CD4-positive, alpha-beta T cell treated with Interleukin-2 at 100 ng/mL for 4 hours (primary cell): ENCODE data around the gene ZFR2.
"Not testable (repeated sequence)": the region's sequence is repeated elsewhere in the genome, so short reads cannot be mapped to it uniquely, and the experiment has no call there.

Experiments used
- DNase-seq: peaks from one replicate; pipeline ENCODE4 v3.0.0-alpha.2; 2020; ENCODE audit warnings: low spot score

The ZFR2 gene

DNA sequence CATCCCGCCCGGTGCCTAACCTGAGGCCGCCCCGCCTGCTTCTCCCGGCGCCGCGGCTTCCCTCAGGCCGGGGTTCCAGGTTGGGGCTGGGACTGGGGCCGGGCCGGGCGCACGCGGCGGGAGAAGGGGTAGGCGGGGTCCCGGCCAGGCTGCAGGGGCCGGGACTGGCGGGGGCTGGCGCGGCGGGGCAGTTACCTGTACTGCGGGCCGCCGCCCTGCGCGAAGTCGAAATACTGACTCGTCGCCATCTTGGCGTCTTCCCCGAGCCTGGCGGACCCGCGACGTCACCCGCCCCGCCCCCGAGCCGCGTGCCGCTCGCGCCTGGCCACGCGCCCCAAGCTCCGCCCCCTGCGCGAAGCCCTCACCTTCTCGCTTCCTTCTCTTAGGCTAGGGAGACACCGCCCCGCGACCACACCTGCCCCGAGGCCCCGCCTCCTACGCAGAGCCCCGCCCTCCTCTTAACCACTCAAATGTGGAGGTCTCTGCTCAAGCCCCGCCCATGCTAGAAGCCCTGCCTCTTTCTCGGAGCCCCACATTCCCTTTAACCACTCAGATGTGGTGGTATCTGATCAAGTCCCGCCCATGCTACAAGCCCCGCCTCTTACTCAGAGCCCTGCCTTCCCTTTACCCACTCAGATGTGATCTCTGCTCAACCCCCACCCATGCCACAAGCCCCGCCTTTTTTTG is at the start of gene ZFR2:
Gene ZFR2 (minus strand): TSS at position 269 of the 687 bp plus-strand sequence. CDS start 21 bp downstream, at position 248.
- DNase-seq, result no peak

DNA sequence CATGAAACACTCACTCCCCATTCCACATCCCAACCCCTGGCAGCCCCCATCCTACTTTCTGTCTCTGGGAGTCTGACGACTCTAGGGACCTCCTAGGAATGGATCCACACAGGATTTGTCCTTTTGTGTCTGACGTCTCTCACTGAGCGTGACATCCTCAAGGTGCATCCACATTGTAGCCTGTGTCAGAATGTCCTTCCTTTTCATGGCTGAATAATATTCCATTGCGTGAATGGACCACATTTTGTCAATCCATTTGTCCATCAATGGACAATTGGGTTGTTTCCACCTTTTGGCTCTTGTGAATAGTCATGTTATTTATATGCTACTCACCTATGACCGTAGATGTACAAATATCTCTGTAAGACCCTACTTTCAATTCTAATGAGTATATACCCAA is 47.2 kb upstream of the ZFR2 start:
- DNase-seq, result no peak

DNA sequence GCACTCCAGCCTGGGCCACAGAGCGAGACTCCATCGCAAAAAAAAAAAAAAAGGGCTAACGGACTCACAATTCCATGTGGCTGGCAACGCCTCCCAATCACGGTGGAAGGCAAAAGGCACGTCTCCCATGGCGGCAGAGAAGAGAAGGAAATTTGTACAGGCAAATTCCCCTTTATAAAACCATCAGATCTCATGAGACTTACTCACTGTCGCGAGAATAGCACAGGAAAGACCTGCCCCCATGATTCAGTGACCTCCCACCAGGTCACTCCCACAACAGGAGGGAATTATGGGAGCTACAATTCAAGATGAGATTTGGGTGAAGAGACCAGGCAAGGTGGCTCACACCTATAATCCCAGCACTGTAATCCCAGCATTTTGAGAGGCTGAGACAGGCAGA is 45.4 kb upstream of the ZFR2 start:
- no peak for DNase-seq

DNA sequence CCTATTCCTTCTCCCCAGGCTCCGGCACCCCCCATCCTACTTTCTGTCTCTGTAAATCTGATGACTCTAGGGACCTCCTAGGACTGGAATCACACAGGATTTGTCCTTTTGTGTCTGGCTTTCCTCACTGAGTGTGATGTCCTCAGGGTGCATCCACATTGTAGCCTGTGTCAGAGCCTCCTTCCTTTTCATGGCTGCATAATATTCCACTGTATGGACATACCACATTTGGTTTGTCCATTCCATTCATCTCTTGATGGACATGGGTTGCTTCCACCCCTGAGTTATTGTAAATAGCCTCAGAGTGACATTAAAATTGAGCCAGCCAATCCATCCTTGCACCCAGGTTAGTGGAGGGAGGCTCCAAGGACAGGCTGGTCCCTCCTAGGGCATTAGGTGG is 41.3 kb upstream of the ZFR2 start:
- DNase-seq, result no peak

DNA sequence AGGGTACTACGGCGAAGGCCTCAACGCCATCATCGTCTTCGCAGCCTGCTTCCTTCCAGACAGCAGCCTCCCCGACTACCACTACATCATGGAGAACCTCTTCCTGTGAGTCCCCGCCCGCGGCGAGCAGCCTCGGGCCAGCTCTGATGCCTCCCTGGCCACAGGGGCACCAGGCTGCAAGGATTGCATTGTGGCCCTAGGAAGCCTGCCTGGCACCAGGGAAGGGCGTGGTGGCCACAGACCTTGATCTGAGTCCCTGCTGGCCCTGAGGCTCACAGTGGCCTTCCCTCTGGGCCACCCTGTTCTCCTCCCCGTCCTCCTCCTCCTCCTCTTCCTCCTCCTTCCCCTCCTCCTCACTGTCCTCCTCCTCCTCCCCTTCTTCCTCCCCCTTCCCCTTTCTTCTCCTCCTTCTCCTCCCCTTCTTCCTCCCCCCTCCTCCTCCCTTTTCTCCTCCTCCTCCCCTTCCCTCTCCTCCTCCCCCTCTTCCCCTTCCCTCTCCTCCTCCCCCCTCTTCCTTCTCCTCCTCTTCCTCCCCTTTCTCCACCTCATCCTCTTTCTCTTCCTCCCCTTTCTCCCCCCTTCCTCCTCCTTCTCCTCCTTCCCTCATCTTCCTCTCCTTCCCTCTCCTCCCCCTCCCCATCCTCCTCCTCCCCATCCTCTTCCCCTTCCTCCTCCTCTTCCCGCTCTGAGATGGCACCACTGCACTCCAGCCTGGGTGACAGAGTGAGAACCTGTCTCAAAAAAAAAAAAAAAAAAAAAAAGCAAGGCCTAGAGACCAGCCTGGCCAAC is 39.6 kb upstream of the ZFR2 start:
- DNase-seq, result no peak

DNA sequence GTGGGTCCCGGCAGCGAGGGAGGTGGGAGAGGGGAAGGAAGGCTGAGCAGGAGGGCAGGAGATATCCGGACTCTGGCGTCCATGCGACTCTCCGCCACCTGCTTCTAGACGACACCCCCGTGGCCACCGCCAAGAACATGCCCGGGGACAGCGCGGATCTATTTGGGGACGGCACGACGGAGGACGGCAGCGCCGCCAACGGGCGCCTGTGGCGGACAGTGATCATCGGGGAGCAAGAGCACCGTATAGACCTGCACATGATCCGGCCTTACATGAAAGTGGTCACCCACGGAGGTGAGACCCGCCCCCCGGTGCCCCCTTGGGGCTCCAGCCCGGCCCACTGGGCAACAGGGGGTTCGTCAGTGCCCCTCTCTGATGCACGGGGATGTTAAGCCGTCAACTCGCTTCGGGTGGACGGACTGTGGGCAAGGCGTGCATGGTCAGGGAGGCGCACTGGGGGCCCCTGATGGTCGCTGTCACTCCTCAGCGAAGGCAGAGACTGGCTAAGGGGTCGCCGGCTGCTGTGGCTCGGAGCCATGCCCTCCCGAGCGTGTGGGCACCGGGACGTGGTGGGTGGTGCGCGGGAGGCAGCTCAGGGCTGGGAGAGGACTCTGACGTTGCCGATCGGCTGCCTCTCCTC is 38.9 kb upstream of the ZFR2 start:
- no peak for DNase-seq

DNA sequence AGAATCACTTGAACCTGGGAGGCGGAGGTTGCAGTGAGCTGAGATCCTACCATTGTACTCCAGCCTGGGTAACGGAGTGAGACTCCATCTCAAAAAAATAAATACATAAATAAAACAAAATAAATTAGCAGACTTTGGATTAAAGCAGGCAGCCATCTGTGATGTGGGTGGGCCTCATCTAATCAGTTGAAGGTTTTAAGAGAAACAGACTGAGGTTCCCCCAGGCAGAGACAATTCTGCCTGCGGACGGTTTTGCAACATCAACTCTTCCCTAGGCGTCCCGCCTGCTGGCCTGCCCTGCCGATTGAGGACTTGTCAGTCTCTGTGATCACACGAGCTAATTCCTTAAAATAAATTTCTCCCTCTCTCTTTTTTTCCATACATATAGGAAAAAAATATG is 35.4 kb upstream of the ZFR2 start:
- DNase-seq, result no peak

DNA sequence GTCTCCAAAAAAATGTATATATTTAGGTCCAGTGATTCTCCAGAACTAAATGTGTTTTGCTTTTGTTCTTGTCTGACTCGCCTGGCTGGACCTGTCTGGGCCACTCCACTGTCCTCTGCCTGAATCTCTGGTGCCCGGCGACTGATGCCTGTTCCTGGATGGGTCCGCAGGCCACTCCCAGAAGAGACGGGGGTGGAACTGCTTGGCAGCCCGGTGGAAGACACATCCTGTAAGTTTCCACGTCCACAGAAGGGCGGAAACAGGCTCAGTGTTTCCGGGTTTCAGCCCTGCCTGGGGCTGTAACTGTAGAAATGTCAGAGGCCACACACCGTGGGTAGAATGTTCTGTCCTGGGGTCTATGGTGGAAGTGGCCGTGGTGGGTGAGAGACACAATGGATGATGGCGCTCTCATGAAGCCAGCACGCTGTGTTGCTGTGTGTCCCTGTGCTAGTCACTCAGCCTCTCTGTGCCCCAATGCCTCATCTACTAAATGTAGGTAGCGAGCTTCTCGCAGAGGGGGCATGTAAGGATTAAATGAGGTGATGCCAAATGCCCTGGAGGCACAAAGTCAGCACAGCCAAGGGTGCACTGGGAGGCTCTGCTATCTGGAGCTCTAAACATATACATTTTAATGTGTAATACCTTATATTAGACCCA is 33.6 kb upstream of the ZFR2 start:
- DNase-seq, result no peak

DNA sequence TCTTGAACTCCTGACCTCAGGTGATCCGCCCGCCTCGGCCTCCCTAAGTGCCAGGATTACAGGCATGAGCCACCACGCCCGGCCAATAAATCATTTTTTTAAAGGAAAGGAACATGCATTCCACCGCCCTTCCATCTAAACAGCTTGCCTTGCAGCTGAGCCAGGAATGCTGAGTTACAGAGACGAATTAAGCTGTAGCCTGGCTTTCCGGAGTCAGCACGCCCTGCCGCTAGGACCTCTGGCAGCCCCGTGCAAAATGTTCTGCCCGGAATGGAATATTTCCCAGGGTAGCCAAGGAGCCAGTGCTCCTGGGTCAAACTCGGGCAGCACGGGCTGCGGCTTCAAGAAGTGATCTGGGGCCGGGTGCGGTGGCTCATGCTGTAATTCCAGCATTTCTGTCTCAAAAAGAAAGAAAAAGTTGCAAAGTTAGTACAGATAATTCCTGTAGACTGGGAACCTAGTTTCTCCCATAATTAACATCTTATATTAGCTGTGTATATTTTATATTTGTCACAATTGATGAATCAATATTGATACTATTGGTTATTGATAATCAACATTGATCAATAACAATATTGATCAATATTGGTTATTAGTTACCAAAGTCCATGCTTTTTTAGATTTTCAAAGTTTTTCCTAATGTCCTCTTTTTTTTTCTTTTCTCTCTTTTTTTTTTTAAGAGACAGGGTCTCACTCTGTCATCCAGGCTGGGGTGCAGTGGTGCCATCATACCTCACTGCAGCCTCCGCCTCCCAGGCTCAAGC is 30.9 kb upstream of the ZFR2 start:
- DNase-seq, result no peak

DNA sequence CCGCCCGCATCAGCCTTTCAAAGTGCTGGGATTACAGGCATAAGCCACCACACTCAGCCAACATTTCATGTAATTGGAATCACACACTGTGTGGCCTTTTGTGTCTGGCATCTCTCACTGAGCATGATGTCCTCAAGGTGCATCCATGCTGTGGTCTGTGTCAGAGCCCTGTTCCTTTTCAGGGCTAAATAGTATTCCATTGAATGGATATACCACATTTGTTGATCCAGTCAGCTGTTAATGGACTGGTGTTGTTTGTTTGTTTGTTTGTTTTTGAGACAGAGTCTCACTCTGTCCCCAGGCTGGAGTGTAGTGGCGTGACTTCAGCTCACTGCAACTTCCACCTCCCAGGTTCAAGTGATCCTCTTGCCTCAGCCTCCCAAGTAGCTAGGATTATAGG is 29.6 kb upstream of the ZFR2 start:
- DNase-seq, result no peak

DNA sequence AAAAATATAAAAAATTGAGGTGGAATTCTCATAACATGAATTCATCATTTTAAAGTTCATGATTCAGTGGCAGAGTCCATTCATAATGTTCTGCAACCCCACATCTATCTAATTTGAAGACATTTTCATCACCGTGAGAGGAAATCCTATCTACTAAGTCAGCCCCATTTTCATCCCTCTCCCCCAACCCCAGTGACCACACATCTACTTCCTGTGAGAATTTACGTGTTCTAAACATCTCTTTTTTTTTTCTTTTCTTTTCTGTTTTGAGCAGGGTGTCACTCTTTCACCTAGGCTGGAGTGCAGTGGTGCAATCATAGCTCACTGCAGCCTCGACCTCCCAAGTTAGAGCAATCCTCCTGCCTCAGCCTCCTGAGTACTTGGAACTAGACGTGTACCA is 29.1 kb upstream of the ZFR2 start:
- no peak for DNase-seq

DNA sequence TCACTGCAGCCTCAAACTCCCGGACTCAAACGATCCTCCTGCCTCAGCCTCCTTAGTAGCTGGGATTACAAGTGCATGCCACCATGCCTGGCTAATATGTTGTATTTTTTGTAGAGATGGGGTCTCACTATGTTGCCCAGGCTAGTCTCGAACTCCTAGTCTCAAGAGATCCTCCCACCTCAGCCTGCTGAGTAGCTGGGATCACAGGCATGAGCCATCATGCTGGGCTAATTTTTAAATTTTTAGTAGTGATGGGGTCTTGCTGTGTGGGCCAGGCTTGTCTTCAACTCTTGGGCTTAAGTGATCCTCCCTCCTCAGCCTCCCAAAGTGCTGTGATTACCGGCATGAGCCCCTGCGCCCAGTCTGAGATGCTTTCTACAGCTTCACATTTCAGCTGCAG is 26.9 kb upstream of the ZFR2 start:
- DNase-seq, result no peak

DNA sequence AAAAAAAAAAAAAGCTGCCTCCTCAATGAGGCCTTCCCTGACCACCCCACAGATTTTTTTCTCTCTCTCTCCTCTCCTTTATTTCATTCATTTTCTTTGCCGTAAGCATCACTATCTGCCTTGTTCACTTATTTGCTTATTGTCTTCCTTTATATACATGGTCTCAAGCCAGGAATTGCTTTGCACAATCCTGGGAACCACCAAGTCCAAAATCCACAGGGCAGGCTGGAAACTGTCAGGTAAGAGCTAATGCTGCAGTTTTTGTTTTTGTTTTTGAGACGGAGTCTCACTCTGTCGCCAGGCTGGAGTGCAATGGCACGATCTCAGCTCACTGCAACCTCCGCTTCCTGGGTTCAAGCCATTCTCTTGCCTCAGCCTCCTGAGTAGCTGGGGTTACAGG is 26.1 kb upstream of the ZFR2 start:
- not testable (repeated sequence) for DNase-seq

DNA sequence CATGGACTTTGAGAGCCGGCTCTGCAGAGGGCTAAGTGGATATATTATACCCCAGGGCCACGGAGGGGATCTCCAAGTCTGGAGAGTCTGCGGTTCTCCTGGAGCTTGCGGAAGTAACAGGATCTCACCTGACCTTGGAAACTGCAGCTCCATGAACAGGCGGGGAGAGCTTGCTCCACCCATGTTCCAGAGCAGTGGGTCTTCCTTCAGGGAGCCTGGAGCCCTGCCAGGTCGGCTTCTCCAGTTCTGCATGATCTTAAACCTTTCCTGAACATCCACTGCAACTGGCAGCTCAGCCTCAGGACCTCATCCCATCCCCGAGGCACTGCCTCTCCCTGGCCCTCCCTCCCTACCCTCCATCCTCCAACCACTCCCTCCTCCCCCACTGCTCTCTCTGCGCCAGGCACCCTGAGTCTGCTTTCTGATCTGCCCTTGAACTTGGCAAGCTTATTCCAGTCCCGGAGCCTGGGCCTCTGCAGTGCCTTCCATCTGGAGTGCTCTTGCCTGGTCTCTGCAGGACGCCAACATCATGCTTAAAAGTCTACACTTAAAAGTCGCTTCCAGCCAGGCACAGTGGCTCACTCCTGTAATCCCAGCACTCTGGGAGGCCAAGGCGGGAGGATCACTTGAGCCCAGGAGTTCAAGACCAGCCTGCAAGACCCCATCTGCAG is 24.8 kb upstream of the ZFR2 start:
- no peak for DNase-seq

DNA sequence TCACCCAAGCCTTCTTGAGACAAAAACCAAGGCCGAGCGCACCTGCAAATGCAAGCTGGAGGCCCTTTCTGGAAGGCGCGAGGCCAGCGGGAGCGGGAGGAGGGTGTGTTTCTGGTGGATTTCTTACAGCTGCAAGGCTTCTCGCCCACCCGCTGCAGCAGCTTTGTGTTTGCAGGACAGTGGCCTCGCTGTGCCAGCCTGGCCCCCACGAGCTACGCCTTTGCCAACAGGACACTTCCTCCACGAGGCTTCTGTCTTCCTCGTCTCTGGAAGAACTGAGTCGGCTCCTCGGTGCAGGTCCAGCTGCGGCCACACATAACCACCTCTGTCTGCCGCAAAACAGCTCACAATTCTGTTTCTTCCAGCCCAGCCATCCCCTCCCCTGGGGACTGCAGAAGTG is 21.8 kb upstream of the ZFR2 start:
- no peak for DNase-seq

DNA sequence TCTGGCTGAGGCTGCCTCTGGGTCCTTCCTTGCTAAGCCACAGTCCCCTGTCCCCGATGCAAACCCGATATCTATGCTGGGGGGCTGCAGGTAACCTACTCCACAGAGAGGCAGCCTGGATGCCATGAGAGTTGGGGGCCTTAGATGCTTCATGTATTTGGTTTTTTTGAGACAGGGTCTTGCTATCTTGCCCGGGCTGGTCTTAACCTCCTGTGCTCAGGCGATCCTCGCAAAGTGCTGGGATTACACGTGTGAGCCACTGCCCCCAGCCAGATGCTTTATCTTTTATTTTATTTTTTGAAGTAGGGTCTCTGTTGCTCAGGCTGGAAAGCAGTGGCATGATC is 13.2 kb upstream of the ZFR2 start:
- DNase-seq, result no peak

DNA sequence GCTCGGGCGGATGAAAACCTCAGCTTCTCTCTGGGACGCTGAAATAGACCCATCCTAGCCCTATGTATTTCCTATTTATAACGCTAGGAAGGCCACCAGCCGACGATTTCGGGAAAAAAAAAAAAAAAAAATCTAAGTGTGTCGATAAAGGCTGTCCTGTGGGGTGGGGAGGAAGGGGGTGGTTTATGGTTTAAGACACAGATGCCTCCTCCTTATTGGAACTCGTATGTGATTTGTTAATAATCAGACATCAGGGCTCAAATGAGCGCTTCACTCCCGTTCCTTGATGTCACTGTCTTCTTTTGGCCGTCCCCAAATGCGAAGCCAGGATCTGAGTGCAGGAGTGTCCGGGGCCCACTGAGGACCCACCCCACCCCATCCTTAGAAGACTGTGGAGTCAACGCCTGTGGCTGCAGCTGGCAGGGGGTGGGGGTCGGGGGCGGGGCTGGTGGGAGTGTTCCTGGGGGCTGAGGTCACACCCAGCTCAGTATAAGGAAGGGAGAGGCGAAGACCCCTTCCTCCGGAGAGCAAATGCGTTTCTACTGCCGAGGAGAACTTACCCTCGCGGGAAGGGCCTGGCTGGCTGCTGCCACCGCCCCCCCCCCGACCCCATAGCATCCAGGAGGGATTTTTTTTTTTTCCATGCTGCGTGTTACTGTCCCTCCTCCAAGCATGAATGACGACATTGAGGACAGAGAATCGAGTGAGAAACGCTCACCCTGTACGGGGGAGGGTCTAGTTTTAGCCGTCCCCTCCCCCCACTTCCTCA is 12.6 kb upstream of the ZFR2 start:
- DNase-seq, result no peak

DNA sequence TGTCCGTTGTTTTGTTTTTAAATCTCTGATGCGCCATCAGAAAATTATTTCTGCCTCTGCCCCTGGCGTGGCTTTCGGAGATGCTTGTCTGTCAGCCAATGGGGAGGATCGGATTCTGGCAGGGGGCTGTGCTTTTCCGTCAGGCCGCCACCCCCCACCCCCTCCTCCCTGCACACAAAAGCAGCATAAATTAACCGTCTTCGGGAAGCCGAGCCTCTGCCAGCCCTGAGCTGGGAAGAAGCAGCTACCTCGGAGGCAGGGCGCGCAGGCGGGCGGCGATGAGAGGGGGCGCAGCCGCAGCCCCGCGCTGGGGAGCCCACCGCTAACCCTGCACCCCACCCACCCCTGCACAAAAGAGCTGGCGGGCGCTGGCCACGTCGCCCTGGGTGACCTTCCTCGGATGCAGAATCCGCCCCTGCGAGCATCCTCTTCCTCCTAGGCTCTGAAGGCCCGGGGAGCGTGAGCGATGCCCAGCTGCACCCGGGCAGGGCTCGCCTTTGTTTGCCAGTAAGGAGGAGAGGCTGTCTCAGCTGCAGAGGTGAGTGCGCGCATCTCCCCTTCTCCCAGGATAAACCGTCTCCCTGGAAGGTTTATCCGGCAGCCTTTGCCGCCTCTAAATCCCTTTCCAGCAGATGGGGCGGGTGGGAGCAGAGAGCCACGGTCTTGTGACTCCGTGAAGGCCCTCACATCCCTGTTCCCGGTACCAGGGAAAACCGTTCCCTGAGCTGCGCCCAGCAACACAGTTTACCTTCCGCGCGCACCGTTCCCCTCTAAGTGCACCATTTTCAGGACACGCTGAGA is 11.8 kb upstream of the ZFR2 start, which contains the start of gene ATCAY:
Gene ATCAY (plus strand): TSS at position 215 of the 801 bp plus-strand sequence. CDS start 5,083 bp downstream, outside the sequence.
- no peak for DNase-seq

DNA sequence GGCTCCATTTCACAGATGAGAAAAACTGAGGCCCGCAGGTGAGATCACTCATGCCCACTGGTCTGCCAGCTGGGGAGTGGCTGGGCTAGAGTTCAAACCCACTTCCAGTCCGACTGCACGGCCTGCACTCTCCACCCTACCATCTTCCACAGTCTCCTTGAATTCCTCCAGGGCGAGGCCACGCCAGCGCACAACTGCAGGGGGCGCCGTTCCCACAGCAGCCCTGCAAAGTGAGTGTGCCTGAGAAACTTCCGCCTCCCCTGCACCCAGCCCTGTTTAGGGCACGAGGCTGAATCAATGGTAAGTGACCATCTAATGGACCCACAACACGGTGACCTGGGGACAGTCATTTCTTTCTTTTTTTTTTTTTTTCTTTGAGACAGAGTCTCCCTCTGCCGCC is 10.8 kb upstream of the ZFR2 start:
- DNase-seq, result no peak

DNA sequence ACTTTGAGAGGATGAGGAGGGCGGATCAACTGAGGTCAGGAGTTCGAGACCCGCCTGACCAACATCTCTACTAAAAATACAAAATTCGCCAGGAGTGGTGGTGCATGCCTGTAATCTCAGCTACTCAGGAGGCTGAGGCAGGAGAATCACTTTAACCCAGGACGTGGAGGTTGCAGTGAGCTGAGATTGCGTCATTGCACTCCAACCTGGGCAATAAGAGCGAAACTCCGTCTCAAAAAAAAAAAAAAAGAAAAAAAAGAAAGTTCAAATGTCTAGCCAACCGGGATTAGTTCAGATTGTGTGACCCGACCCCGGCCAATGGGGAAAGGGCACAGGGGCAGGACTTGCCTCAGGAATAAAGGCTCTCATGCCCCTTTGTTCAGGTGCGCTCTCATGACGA is 5.9 kb upstream of the ZFR2 start:
- not testable (repeated sequence) for DNase-seq
